HG02973 (cell line): ENCODE measurements around the gene ORAI3.

ENCODE experiments used
- ATAC-seq: cut with Tn5 transposase; IDR thresholded peaks from one replicate; pipeline ENCODE4 v1.9.1; 2021; ENCODE audit warnings: moderate library complexity; ENCODE audit not compliant: unreplicated experiment

The ORAI3 gene

DNA sequence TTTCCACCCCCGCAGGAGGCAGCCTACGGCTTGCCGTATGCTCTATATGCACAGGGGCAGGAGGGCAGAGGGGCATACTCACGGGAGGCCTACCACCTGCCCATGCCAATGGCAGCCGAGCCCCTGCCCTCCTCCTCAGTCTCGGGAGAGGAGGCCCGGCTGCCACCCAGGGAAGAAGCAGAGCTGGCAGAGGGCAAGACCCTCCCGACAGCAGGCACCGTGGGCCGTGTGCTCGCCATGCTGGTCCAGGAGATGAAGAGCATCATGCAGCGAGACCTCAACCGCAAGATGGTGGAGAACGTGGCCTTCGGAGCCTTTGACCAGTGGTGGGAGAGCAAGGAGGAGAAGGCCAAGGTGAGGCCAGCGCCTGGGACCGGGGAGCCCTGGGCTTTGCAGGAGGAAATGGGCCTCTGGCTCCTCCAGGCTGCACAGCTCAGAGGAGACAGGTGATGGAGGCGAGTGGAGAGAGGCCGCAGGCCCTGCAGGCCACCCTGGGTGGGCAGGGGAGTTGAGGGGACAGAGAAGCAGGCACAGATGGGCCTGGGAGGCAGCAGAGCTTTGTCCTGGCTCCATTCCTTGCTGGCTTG is 17.3 kb downstream of the ORAI3 start:
- no peak for ATAC-seq

DNA sequence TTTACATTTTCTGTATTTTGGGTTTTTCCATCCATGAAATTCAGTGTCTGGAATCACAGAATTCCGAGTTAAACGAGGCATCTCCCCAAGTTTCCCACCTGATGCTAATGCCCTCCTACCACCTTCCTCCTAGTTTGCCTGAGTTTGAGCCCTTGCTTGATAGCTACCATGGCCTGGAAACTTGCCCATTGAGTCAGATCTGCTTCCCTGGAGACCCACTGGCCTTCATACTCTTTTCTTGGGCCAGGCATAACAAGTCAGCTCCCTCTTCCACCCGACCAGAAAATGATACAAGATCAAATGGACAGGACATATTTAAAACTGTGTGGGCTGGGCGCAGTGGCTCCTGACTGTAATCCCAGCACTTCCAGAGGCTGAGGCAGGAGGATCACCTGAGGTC is 18.9 kb downstream of the ORAI3 start:
- ATAC-seq: no peak

DNA sequence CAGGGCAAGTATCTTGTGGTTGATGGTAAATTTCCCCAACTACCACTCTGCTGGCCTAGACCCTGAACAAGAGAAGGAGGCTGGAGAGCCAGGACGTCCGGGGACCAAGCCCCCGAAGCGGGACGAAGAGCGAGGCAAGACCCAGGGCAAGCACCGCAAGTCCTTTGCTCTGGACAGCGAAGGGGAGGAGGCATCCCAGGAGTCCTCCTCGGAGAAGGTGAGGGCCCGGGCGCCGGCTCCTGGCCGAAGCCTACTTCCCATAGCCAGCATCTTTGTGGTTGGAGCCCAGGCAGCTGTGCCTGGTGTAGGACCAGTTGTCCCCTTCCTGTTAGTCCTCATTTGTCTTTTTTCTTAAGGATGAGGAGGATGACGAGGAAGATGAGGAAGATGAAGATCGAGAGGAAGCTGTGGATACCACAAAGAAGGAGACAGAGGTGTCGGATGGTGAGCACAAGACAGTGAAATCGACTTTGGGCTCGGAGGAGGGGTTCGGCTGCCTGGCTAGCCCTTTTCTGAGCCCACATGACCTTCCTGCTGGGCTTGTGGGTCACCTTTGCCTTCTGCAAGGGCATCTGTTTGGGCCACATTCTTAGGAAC is 20.5 kb downstream of the ORAI3 start:
- no peak for ATAC-seq

DNA sequence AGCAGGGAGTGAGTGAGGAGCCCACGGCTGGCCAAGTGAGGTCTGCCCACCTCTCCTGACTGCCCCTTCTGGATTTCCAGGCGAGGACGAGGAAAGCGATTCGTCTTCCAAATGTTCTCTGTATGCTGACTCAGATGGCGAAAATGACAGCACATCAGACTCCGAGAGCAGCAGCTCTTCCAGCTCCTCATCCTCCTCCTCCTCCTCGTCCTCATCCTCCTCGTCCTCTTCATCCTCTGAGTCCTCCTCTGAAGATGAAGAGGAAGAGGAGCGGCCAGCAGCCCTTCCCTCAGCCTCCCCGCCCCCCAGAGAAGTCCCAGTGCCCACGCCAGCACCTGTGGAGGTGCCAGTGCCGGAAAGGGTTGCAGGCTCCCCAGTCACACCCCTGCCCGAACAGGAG is 22.4 kb downstream of the ORAI3 start:
- no peak for ATAC-seq

DNA sequence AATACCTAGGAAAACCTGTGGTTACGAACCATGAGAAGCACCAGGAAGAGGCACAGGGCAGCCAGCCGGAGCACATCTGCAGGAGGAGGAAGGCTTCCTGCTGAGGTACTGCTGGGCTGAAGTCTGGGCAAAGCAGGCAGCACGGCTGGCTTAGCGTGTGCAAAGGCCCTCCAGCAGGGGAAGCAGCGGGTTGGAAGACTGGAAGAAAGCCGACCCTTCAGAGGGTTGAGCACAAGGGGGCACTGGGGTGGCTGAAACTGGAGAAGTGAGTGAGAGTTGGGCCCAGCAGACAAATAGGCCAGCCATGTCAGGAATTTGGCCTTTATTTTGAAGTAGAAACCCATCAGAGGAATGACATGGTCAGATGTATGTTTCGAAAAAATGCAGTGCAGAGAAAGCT is 24.0 kb downstream of the ORAI3 start:
- no peak for ATAC-seq

DNA sequence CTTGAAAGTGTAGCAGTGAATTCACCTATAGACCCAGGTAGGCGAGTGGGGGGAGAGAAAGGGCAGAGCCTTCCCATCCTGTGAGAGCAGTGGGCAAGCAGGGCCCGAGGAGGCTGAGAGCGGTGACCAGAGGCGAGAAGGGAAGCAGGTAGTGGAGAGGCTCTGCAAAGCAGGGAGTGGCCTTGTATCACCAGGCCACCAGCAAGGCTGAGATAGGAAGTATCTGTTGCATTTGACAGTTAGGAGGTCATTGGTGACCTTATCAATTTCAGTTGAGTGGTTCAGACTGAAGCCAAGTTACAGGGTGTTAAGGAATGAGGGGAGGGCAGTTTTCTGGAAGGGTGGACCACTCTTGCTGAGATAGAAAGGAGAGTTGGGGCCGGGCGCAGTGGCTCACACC is 25.5 kb downstream of the ORAI3 start:
- ATAC-seq: no peak

DNA sequence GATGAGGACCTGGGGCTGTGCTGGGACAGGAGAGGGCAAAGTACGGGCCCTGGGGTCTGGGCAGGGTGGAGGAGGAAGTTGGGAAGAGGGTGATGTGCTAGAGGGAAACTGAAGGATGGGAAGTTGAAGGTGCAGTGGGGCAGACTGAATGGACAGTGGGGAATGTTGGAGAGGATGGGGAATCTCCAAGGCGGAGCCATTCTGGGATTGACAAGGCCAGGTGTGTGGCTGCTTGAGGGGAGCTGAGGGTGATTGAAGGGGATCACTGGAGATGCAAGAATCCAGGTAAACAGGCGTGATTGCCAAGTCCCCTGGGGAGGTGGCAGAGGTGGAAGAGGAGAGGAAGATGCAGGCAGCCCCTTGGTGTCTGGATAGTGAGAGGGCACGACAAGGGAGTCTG is 27.6 kb downstream of the ORAI3 start:
- ATAC-seq: no peak

DNA sequence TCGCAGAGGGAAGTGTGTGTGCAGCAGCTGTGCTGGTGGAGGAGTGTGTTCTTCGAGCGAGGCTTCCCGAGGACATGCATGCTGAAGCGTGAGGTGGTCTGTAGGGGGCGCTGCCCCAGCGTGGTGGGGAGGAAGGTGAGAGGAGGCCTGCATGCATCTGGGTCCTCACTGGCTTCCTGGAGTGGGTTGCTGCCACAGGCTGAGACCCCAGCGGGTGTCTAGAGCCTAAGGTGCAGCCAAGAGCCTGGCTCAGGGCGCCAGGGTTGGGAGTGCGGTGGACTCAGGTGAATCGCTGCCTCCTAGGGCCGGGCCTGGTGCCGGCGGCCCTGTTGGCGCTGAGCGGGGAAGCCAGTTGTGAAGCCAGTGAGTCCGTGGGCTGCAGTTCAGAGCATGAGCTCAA is 28.6 kb downstream of the ORAI3 start:
- ATAC-seq: no peak

DNA sequence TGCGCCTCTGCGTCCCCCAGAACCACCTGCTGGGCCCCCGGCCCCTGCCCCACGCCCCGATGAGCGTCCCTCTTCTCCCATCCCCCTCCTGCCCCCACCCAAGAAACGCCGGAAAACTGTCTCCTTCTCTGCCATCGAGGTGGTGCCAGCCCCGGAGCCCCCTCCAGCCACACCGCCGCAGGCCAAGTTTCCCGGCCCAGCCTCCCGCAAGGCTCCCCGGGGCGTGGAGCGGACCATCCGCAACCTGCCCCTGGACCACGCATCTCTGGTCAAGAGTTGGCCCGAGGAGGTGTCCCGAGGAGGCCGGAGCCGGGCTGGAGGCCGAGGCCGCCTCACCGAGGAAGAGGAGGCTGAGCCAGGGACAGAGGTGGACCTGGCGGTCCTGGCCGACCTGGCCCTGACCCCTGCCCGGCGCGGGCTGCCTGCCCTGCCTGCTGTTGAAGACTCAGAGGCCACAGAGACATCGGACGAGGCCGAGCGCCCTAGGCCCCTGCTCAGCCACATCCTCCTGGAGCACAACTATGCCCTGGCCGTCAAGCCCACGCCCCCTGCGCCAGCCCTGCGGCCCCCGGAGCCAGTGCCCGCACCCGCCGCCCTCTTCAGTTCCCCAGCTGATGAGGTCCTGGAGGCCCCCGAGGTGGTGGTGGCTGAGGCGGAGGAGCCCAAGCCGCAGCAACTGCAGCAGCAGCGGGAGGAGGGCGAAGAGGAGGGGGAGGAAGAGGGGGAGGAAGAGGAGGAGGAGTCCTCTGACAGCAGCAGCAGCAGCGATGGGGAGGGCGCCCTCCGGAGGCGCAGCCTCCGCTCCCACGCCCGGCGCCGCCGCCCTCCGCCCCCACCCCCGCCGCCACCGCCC is 30.5 kb downstream of the ORAI3 start:
- no peak for ATAC-seq

DNA sequence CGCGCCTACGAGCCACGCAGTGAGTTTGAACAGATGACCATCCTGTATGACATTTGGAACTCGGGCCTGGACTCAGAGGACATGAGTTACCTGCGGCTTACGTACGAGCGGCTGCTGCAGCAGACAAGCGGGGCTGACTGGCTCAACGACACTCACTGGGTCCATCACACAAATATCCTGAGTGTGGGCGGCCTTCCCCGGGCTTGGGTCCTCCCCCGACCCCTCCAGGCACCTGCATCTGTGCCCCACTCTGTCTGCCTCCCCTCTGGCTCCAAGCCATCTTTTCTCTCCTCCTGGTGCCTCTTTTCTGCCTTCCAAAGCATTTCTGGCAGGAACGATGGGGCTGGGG is 31.1 kb downstream of the ORAI3 start:
- no peak for ATAC-seq

DNA sequence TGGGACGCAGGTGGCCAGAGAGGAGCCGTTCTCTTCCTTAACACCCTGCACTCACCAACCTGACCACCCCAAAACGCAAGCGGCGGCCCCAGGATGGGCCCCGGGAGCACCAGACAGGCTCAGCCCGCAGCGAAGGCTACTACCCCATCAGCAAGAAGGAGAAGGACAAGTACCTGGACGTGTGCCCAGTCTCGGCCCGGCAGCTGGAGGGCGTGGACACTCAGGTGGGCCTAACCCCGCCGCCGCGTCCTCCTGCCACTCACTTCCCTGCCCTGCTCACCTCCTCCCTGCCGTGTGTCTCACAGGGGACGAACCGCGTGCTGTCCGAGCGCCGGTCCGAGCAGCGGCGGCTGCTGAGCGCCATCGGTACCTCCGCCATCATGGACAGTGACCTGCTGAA is 31.6 kb downstream of the ORAI3 start:
- ATAC-seq: no peak

DNA sequence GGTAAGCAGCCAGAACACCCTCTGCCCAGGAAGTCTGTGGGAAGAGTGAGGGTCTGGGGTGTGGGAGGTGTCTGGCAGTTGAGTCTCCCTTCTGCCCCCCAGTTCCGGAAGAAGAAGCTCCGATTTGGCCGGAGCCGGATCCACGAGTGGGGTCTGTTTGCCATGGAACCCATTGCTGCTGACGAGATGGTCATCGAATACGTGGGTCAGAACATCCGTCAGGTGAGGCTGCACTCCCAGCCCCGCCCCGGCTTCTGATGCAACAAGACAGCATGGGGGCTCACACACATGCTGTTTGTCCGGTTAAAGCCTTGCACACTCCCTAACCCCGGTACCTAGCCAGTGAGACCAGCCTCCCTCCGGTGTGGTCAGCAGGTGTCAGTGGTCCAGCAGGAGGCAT is 32.1 kb downstream of the ORAI3 start:
- no peak for ATAC-seq

DNA sequence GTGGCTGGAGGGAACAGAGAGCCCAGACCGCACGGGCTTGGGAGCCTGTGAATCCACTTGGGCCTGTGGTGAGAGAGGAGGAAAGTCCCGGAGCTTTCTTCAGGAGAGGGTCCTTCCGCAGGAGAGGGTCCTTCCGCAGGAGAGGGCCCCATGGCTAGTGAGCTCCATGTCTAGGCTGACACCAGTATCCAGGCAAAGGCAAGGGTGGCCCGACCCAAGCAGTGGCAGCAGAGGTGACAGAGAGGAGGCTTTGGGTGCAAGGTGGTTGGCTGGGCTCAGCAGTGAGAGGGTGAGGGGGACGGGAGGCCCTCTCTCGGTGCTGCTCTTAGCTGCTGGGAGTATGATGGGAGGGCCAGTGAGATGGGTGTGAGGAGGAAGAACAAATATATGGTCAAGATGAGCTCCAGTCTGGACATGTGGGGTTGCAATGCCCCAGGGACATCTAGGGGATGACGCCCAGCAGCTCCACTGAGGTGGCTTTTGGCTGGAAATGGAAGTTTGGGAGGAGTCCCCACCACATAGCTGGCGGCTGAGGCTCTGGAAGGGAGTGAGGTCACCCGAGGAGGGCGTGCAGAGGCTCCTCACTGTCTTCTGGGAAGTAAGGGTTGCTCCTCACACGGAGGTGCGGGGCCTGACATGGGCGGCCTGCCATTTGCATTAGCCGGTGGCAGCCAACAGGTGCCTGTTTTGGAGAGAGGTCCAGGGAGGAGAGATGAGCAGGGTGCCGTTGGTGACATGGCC is 33.9 kb downstream of the ORAI3 start:
- ATAC-seq: no peak

DNA sequence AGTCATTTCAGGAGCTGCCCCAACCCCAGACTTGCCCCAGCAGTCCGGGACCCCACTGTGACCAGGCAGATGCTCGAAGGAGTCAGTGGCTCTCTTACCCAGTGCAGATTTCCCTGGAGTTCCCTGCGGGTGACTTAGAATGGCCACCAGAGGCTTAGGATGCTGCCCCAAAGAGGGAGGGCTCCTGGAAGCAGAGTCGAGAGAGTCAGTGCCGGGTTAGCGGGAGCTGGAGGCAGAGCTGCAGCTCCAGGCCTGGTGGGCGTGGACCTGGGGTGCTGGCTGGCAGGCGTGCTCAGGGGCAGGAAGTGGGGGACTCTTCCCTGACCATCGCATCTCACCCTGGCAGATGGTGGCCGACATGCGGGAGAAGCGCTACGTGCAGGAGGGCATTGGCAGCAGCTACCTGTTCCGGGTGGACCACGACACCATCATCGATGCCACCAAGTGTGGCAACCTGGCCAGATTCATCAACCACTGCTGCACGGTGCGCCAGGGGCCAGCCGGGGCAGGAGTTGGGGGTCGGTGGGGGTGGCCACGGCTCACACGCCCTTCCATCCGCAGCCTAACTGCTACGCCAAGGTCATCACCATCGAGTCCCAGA is 34.5 kb downstream of the ORAI3 start:
- no peak for ATAC-seq

DNA sequence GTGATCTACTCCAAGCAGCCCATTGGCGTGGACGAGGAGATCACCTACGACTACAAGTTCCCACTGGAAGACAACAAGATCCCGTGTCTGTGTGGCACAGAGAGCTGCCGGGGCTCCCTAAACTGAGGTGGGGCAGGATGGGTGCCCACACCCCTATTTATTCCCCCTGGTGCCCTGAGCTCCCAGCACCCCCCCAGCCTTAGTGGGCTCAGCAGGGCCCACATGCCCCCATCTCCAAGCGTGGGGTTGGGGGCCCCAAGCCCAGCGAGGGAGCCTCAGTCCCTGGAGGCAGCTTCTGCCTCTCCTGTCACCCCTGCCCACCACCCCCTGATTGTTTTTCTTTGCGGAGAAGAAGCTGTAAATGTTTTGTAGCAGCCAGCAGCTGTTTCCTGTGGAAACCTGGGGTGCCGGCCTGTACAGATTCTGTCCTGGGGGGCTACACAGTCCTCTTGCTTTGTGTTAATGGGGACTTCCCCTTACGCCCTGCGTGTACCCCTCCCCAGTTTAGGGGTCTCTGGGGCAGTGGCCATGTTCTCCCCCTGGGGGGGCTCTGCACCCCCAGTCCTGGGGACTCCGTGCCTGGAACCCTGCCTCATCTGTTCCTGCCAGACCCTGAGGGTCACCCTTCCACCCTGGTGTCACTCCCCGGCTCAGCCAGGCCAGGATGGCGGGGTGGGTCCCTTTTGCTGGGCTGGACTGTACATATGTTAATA is 35.2 kb downstream of the ORAI3 start:
- no peak for ATAC-seq

DNA sequence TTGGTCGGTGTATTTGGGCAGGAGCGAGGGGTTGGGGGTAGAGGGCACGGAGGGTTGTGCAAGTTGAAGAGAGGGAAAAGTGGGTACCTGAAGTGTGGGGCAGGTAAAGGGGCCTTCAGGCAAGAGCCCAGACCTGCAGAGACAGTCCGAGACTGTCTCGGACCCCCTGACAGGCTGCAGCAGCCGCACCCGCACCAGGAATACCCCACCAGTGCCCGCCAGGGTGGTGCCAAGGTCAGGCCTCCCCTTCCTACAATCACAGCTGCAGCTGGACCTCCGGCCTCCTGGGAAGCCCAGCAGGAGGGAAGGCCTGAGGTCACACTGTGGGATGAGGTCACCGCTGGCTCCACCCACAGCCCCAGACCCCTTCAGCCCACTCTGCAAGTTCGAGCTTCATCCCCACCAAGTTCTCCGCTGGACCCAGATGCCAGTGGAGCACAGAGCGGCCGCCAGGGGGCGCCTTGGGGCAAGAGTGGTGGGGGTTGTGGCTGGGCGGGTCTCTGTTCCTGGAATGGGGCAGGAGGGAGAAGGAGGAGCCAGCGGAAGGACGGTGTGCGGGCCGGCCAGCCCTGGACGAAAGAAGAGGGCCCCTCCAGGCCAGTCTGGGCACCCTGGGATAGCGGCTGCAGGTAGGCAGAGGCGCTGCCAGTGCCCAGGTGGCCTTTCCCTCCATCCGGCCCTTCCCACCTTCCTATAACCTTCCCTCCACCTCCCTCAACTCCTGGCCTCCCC is 36.0 kb downstream of the ORAI3 start, which contains the start of gene HSD3B7:
HSD3B7 (plus strand) TSS at position 539 of the 732 bp plus-strand sequence. CDS start 452 bp downstream, outside the sequence.
- ATAC-seq: no peak

DNA sequence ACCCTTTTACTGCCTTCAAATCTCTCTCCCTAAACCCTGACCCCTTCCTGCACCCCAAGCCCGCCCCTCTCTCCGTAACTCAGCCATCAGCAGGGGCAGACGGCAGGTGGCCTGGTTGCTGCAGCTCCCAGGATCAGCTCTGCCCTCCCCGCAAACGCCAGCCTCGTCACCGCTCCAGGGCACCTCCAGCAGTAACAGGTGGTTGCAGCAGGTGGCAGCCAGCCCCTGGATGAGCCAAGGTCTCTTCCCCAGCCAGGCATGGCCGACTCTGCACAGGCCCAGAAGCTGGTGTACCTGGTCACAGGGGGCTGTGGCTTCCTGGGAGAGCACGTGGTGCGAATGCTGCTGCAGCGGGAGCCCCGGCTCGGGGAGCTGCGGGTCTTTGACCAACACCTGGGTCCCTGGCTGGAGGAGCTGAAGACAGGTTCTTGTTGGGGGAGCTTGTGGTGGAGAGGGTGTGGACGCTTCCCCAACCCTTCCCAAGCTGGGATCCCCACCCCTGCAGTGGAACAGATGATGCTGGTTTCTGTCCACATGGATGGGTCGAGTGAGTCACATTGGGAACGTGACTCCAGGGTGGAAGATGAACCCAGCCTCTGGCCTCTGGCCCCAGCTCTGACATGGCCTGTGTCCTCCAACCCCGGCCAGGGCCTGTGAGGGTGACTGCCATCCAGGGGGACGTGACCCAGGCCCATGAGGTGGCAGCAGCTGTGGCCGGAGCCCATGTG is 36.7 kb downstream of the ORAI3 start:
- no peak for ATAC-seq

DNA sequence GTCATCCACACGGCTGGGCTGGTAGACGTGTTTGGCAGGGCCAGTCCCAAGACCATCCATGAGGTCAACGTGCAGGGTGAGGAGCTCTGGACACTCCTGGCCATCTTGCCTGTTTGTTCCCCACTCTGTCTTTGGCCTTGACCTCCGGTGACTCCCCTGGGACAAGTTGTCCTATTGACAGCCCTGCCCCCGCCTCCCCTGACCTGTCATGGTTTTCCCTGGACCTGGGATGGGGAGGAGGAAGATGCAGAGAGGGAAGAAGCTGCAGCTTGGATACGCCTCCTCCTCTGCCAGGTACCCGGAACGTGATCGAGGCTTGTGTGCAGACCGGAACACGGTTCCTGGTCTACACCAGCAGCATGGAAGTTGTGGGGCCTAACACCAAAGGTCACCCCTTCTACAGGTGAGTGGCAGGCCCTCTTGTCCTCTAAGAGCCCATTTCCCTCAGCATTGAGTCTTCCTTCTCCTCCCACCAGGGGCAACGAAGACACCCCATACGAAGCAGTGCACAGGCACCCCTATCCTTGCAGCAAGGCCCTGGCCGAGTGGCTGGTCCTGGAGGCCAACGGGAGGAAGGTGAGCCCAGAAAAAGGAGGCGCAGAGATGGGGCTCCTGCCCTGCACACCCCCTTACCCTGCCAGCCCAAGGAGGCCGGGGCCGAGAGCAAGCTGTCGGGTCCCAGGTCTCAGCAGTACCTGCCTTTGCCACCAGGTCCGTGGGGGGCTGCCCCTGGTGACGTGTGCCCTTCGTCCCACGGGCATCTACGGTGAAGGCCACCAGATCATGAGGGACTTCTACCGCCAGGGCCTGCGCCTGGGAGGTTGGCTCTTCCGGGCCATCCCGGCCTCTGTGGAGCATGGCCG is 37.5 kb downstream of the ORAI3 start:
- no peak for ATAC-seq
